ENCODE data around the gene RNU7-1. TPM values are rescaled to one million over a fixed set of nuclear protein-coding genes. Genes with fewer than 3 reads are reported as not detected.
A peak's percentile ranks its signal among the peaks of the same experiment; 100 is the strongest.

Gene RNU7-1
- total and polyA plus RNA-seq, 9 of the 15 experiments (the other 6 are each of a cell fraction or from before 2014, with no cell fraction given), result not detected

DNA sequence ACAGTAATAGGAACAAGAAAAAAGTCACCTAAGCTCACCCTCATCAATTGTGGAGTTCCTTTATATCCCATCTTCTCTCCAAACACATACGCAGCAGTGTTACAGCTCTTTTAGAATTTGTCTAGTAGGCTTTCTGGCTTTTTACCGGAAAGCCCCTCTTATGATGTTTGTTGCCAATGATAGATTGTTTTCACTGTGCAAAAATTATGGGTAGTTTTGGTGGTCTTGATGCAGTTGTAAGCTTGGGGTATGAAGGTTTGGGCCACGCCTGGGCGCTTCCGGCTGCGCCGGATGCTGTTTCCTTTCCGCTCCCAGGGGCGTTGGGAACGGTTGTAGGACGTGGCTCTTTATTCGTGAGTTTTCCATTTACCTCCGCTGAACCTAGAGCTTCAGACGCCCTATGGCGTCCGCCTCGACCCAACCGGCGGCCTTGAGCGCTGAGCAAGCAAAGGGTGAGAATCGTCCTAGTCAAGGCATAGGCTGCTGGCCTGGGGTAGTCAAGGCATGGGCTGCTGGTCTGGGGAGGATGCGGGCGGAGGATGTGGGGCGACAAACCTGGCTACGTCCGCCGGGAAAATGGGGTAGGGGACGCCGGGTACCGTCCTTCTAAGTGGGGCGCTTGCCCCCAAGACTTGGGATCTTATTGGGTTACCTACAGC lies at the start of gene RNU7-1, which contains the start of gene C12orf57 (continued):
- TF ChIP-seq HNRNPH1 (optimal IDR thresholded peaks at IDR 0.05; ENCODE audit: low read depth, low read length), result no peak
- TF ChIP-seq ETV6 (IDR thresholded peaks at IDR 0.05; ENCODE audit: borderline replicate concordance in 1 of 2, low read depth in 2 of 2, low read length in 1 of 2), result peak; percentile 44 to 75; a peak in 2 of 4 replicates
- TF ChIP-seq ETV6 (CRISPR knock-in tag; IDR thresholded peaks at IDR 0.05; ENCODE audit: borderline replicate concordance), result no peak
- TF ChIP-seq THRAP3 (IDR thresholded peaks at IDR 0.05; ENCODE audit: borderline replicate concordance), result 0 out of 2 replicates have a peak, but pooled peaks have one; percentile 9
- TF ChIP-seq STAT5A (IDR thresholded peaks at IDR 0.05; ENCODE audit: borderline replicate concordance, low read length), result peak; percentile 51; the same call in 1 of the 2 replicates
- no peak for TF ChIP-seq ZNF699 (CRISPR knock-in tag; IDR thresholded peaks at IDR 0.05; ENCODE audit: insufficient replicate concordance)
- TF ChIP-seq NFRKB (IDR thresholded peaks at IDR 0.05; ENCODE audit: low read depth), result no peak
- no peak for TF ChIP-seq SLC30A9 (CRISPR knock-in tag; IDR thresholded peaks at IDR 0.05)
- no peak for TF ChIP-seq STAT5B (CRISPR knock-in tag; IDR thresholded peaks at IDR 0.05)
- no peak for TF ChIP-seq ZNF133 (CRISPR knock-in tag; IDR thresholded peaks at IDR 0.05)
- no peak for TF ChIP-seq CCAR2 (IDR thresholded peaks at IDR 0.05; ENCODE audit: low read depth, low read length)
- TF ChIP-seq ZSCAN32 (CRISPR knock-in tag; IDR thresholded peaks at IDR 0.05), result peak; percentile 97
- TF ChIP-seq NR4A1 (CRISPR knock-in tag; IDR thresholded peaks at IDR 0.05), result no peak
- TF ChIP-seq NR4A1 (tag; IDR thresholded peaks at IDR 0.05), result no peak
- peak; percentile 88 for TF ChIP-seq RBM39 (optimal IDR thresholded peaks at IDR 0.05; ENCODE audit: low read depth, low read length)
- no peak for TF ChIP-seq ETV5 (CRISPR knock-in tag; IDR thresholded peaks at IDR 0.05; ENCODE audit: low read depth)
- TF ChIP-seq TCF7 (IDR thresholded peaks at IDR 0.05; ENCODE audit: borderline replicate concordance), result peak; percentile 19; the same call in 1 of the 2 replicates
- no peak for TF ChIP-seq SIRT6 (IDR thresholded peaks at IDR 0.05; ENCODE audit: low read depth, low read length)
- no peak for TF ChIP-seq SMARCA4 (IDR thresholded peaks at IDR 0.05)
- no peak for TF ChIP-seq SRSF7 (optimal IDR thresholded peaks at IDR 0.05; ENCODE audit: low read depth, low read length)
- TF ChIP-seq RBFOX2 (IDR thresholded peaks at IDR 0.05; ENCODE audit: low read depth, low read length), result no peak; the same call in 1 of the 2 replicates
- no peak for TF ChIP-seq BACH1 (tag; IDR thresholded peaks at IDR 0.05)
- TF ChIP-seq PHF21A (IDR thresholded peaks at IDR 0.05; ENCODE audit: borderline replicate concordance, low read depth), result peak; percentile 42; the same call in 1 of the 2 replicates
- TF ChIP-seq FUS (optimal IDR thresholded peaks at IDR 0.05; ENCODE audit: low read depth, low read length), result peak; percentile 49
- TF ChIP-seq ZNF644 (tag; IDR thresholded peaks at IDR 0.05; ENCODE audit: low read depth), result no peak
- TF ChIP-seq SUPT5H (IDR thresholded peaks at IDR 0.05), result peak; percentile 100
- TF ChIP-seq ZC3H8 (IDR thresholded peaks at IDR 0.05), result peak; percentile 98
- TF ChIP-seq POLR2AphosphoS2 (IDR thresholded peaks at IDR 0.05; ENCODE audit: low read length), result peak; percentile 94
- peak; percentile 99 for TF ChIP-seq ZBTB26 (CRISPR knock-in tag; IDR thresholded peaks at IDR 0.05)
- TF ChIP-seq HINFP (tag; conservative IDR thresholded peaks at IDR 0.05; ENCODE audit: low read depth), result no peak
- no peak; the same call in 1 of the 2 replicates for TF ChIP-seq ZNF12 (CRISPR knock-in tag; IDR thresholded peaks at IDR 0.05)

All from K562 (cell line).